ENCODE measurements around the gene MASP1.

Gene MASP1

GRCh38 chr3:187186801-187187421 lies 104.6 kb downstream of the MASP1 start:
- peak; percentile 24 for DNase-seq (ENCODE audit: low read depth, low spot score)

GRCh38 chr3:187186375-187186774 lies 105.2 kb downstream of the MASP1 start:
- DNase-seq (ENCODE audit: low read depth, low spot score) = no peak

GRCh38 chr3:187185759-187186158 lies 105.8 kb downstream of the MASP1 start:
- DNase-seq (ENCODE audit: low read depth, low spot score) = no peak

Measured in smooth muscle cell of the brain vasculature (primary cell).